Activated CD4-positive, CD25-positive, alpha-beta regulatory T cell treated with anti-CD3 and anti-CD28 coated beads, Interleukin-2, amount 50 U/mL, for 24 hours (primary cell): Measurements from ENCODE around the gene RRM2.
A peak's percentile ranks its signal among the peaks of the same experiment; 100 is the strongest.

Experiments used
- ATAC-seq, 2 donors: fragments of 150-1000 bp; cut with Tn5 transposase; one replicate each; pipeline ENCODE4 v1.10.0; 2021; ENCODE audit warnings: mild to moderate bottlenecking in 1 of 2, moderate library complexity in 1 of 2

RRM2 gene

DNA sequence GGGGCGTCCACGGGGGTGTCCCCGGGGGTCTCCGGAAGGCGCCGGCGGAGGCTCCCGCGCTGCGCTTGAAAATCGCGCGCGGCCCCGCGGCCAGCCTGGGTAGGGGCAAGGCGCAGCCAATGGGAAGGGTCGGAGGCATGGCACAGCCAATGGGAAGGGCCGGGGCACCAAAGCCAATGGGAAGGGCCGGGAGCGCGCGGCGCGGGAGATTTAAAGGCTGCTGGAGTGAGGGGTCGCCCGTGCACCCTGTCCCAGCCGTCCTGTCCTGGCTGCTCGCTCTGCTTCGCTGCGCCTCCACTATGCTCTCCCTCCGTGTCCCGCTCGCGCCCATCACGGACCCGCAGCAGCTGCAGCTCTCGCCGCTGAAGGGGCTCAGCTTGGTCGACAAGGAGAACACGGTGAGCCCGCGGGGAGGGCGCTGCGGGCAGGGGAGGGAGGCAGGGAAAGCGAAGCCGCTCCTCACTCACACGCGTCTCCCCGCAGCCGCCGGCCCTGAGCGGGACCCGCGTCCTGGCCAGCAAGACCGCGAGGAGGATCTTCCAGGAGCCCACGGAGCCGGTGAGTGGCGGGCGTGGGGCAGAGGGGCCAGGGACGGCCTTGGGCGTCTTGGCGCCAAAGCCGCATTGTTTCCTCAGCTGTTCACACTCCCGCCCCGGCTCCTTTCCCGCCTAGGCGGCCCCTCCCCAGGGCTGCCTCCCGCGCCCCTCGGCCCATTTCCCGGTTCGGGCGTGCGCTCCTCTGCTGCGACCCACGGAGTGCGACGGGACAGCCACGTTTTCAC lies at the start of gene RRM2:
RRM2 (plus strand) TSS at position 240 of the 781 bp plus-strand sequence; CDS start at position 300, 60 bp downstream.
- ATAC-seq, result peak; percentile 73 to 81

DNA sequence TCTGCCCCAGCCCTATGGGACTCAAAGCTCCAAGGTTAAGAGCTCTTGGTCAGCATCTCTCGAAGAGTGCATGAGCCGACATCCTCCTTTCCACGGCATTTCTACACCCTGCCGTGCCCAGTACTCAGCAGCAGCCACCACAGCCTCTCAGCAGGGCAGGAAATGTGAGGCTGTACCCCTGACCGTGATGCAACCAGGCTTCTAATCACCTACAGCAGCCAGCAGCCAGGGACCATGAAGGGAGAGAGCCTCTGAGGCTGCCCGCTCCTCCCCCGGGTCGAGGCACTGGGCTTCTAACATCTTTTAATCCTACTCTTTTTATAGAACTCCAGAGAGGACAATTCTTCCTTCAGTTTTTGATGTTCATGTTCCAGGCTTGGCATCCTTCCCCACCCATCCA lies 48.8 kb upstream of the RRM2 start:
- no peak for ATAC-seq

DNA sequence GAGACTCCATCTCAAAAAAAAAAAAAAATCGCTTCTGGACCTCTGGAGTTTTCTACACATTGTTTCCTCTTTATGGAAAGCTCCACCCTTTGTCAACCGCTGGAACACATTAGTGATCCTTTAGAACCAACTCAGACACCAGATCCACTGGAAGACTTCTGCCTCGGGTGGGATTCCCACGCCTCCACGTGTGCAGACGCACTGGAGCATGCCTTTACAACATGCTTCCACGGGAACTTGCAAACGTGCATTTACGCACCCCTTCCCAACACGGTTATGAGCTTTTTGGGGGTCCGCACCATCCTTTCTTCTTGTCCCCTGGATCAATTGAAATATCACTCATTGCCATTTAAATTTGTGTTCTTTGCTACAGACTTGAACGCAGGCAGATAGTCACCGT lies 47.4 kb upstream of the RRM2 start:
- no peak for ATAC-seq

DNA sequence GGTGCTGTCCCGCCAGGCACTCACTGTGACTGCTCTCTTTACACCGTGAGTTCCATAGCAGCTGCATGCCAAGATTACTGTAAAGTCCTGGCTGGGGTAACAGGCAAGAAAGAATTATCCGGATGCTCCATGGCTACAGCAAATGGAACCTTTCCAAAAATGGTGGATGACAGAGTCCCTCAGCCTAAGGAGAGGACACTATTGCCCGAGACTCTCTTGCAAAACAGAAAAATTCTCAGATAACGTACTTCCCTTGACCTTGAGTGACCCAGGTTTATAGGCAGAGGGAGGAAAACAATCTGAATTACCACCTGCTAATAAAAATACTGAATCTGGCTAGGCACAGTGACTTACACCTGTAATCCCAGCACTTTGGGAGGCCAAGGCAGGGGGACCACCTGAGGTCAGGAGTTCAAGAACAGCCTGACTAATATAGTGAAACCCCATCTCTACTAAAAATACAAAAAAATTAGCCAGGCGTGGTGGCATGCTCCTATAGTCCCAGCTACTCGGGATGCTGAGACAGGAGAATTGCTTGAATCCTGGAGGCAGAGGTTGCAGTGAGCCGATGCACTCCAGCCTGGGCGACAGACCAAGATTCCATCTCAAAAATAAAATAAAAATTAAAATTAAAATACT lies 46.8 kb upstream of the RRM2 start:
- no peak for ATAC-seq

DNA sequence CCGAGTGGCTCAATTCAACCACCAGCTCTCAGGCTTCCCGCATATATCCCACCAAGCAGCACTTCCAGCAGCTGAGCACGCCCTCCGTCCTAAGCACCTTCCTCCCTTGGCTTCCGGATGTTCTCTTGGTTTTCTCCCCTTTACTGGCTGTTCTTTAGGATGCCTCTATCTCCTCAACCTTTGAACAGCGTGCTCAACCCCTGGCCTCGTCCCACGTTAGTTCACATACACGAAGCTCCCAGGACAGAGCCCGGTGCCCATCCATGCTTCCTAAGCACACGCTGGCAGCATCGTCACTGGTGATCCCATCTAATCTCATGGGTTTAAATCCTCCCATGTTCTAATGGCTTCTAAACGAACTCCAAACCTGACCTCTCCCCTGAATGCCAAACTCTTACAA lies 46.0 kb upstream of the RRM2 start:
- ATAC-seq, result no peak

DNA sequence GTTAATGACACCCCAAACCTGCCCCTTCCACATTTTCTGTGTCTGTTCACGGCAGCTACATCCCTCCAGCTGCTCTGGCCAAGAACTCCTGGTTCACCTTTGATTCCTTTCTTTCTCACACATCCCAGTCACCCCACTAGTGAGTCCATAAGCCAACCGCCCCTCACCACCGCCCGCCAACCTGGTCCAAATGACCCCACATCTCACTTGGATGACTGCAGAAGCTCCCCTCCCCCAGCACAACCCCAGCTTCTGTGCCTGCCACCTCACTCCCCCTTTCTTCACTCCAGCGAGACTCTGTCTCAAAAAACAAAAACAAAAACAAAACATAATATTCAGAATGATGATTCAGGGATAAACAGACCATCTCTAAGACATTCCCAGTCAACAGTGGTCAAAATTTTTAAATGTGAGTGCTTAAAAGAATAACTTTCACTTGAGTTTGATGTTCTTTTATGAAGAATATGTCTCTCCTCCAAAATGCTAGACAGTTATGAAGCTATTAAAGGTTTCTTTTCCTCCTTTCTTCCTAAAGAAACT lies 45.5 kb upstream of the RRM2 start:
- ATAC-seq, result no peak

DNA sequence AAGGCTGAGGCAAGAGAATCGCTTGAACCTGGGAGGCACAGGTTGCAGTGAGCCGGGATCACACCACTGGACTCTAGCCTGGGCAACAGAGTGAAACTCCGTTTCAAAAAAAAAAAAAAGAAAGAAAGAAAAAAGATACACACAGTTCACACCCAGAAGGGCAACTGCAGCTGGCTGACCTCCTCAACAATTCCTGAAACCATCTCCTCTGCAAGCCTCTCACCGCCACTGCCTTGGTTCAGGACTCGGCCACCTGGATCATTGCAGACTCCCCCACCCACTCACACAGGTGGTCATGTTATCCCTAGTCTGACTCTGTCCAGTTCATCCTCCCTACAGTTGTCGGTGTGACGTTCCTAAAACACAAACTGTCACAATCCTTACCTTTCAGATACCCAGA lies 44.5 kb upstream of the RRM2 start:
- no peak for ATAC-seq

DNA sequence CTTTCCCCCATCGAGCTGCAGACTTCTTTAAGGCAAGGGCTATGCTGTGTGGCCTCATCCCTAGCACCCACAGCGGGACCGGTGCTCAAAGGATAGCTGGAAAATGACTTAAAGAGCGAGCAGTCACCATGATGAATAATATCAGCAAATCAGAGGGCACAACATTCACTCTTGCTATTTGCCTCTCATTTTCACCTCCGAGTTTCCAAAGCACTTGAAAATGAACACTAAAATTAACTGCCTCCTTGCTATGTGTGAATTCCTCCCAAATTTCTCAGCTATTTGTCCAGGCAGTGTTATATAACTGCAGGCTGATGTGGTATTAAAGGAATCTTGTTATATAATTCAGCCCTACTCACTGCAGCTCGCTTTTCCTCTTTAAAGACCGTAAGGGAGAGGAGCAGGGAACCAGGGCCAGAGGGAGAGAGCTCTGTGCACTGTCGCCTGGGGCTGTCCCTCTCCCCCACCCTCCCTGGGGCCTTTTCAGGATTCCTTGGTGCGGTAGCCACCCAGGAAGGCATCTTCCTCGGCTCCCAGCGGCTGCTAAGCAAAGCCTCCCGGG lies 43.8 kb upstream of the RRM2 start:
- ATAC-seq, result no peak

DNA sequence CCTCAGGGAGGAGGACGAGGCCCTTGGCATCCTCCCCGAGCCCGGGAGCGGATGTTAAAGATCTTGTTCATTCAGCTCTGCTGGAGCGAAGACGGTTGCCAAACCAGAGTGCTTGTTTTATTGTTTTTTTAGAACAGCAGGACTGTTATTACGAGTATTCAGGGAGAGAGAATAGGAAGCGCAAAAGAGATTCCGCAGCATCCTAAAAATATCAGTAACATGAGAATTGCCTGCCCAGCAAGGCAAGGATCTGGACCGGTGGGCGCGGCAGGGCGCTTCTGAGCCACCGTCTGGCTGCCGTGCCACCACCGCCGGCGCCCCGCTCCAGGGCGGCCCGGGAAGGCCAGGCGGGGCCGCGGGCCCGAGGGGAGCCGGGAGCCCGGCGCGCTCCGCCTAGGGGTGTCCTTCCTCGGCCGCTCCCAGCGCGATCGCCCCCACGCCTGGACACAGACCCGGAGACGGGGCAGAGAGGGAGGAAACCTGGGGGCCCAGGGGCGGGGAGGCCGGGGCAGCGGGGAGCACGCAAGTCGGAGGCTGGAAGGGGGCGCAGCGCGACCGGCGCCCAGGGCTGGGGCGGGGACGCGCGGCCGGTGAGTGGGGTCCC lies 43.2 kb upstream of the RRM2 start:
- peak; percentile 34 to 35 for ATAC-seq

DNA sequence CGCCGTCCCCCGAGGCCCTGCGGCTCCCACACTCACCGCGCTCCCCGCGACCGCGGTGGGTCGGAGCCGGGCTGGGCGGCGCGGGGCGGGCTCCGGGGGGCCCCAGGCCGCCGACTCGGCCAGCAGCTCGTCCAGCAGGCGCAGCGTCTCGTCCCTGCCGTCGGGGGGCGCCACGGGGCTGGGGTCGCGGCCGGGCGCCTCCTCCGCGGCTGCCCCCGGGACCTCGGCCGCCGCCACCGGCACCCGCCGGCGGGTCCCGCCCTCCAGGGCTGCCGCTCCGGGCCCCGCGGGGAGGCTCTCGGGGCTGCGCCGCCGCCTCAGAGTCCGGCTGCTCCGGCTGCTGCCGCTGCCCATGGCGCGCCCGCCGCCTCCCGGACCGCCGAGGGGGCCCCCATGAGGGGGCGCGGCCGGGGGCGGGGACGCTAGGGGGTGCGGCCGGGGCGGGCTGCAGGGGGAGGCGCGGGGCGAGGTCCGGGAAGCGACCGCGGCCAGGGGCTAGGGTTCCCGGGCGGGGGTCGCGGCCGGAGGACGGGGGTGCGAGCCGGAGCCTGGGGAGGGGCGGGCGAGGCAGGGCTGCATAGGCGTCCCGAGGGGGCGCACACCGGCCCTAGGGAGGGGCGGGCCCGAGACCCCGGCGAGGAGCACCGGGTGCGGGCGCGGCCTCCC lies 42.5 kb upstream of the RRM2 start, which contains the start of gene CYS1:
CYS1 (minus strand) TSS at position 542 of the 666 bp plus-strand sequence; CDS start at position 354, 188 bp downstream.
- ATAC-seq, result peak; percentile 26 to 42

DNA sequence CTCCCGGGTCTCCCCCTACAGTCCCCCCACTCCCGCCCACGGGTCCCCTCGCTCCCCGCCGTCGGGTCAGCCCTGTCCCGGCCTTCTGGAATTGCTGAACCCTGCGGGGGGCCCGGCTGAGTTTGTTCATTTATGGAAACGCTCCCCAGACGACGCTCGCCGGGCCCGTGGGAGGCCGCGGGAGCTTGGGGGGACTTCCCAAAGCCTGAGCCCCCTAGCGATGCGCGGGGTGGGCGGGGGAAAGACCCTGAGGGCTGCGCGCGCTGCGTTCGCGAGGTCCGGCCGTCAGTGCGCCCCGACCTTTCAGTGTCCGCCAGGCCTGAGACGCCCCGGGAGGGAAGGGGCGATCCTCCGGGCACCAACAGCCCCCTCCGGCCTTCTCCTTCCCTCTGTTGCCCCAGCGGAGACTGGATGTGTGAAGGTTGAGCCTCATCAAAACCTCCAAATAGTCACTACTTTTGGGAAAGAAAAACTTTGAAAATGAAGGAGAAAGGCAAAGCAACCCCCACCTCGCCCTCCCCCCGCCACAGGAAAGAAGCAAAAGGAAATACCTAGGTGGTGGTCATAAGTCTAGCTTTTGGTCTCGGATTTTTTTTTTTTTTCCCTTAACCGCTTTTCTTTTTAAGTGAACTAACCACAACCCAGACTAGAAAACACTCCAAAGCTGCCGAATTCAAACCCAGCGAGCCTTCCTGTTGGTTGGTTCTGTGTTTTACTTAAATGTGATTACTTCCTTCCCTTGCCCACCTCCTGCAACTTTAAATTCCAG lies 41.8 kb upstream of the RRM2 start:
- ATAC-seq, result no peak

DNA sequence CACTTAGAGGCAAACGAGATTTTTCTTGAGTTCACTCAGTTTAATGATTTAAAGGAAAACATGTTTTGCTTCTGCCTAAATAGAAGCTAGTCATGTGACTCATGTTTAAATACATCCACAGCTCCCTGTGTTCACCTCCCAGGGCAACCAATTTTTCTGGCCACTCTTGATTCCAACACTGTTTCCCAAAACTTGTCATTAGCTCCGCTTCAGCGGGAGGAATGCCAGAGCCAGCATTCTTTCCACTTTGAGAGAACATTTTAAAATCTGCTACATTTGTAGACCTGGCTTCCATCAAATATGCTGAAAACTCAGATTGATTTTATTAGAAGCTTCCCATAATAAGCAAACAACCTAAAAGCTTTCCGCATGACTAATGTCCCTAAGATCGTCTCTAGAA lies 39.5 kb upstream of the RRM2 start:
- ATAC-seq, result no peak

DNA sequence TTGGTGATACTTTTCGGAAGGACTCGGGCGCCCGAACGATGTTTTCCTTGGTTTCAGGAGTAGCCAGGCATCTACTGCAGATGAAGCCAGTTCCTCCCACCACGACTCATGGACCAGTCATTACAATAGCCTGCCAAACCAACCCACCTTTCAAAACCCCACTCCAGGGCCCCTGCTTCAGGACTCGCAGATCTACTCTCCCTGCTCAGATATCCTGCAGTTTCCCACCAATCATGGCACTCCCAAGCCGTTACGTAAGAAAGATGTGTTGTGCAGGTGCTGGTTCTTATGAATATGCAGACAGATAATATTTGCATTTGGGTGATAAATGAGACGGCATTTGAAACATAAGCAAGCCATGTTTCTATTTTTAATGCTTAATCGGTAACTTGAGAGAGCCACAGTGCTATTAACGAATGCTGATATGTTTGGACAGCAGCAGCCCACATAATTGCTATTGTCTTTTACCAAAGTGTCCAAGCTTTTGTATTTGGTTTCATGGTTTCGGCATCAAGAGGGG lies 38.8 kb upstream of the RRM2 start:
- no peak for ATAC-seq

DNA sequence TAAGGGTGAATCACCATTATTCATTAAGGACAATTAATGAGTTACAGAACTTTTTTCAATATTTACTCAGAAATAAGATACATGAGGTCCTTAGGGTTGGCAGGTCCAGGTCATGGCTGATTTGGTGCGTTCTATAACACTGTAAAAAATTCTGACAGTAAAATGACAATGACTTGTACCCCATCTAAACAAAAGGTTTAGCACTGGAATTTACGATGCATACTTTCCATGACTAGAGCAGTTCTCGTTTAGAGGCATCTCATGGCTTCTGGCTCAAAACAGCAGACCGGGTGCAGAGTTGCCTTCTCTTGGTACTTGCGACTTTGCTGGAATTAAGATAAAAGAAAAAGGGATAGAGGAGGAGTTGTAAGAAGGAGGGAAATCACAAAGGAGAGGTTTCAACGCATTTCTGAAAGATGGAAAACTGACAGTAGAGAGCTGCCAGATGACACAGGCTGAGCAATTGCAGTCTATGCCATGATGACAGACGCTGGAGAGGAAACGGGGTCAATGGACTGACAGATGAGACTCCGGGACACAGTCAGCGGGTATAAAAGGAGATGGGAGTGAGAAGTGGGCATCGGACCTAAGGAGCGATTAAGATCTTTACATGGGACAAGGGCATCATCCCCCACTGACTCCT lies 38.2 kb upstream of the RRM2 start:
- ATAC-seq, result no peak

DNA sequence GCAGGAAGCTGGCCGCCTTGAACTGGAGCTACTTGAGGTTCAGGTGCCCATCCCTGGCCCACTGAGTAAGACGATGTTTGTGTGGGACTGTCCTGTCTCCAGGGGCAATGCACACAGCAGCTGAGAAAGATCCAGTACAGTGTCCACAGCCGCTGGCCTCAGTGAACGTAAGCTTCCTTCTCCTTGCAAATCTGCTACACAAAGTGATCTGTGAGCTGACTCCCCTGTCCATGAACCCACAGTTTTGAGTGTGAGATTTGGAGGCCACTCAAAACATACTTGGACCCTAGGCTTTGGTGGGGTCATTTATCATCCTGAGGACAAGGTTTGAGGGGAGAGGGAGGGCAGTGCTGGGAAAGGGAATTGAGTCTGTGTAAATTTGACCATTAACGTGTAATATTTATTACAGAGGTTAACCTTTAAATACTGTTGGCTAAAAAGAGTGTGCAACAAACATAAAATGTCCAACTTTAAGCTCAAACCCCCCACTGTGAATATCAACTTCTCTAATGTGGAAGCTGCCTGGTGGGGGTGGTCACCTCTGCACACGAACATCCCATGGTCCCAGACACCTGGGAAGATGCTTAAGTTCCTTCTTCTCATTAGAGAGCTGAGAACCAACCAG lies 37.4 kb upstream of the RRM2 start:
- ATAC-seq, result no peak

DNA sequence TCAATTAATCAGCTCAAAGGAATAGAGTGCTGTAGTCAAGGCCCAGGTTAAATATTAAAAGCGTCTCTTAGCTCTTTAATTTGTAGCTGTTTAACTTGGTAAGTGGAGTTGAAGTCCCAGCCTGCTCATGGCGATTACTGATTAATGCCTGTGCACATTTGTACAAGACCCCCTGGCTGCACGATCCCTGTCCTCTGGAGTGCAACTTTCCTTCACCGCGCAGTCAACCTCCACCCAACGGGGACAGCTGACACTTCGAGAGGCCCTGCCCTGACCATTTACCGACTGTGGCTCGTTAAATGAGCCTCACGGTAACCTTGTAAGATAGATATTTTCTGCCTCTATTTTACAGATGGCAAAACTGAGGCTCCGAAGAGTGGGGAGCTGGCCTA lies 36.9 kb upstream of the RRM2 start:
- no peak for ATAC-seq

DNA sequence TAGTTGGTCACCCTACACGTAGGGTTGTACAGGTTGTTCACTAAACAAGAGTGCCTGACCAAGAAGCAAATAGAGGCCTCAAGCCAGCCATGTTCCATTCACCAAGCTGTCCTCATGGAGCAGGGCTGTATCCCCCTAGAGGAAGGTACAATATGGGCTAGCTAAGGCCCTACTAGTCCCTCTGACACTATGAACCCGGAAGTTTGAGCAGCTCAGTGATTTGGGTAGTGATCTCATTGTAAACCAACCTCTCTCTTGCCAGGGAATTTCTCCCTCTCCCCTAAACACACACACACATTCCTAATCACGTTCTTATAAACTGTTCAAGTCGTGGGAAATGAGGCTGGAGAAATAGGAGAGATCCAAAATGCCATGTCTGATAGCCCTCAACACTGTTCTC lies 35.6 kb upstream of the RRM2 start:
- no peak for ATAC-seq

DNA sequence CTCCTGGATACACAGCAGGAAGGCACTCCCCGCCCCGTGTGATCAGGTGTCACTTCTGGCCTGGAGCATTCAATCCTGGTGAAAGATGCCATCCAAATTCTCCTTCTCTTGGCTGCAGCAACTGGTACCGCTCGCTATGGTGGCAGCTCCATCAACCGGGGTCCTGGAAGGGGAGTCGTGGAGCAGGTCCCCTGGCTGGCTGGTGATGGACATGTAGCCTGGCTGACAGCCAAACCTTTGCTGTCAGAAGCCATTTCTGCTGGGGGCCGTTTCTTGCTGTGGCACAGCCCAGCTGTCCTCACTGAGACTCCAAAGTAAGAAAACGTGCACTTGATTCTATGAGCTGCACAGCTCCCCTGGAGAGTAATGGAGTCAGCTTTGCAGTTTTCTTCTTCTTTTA lies 35.2 kb upstream of the RRM2 start:
- no peak for ATAC-seq

DNA sequence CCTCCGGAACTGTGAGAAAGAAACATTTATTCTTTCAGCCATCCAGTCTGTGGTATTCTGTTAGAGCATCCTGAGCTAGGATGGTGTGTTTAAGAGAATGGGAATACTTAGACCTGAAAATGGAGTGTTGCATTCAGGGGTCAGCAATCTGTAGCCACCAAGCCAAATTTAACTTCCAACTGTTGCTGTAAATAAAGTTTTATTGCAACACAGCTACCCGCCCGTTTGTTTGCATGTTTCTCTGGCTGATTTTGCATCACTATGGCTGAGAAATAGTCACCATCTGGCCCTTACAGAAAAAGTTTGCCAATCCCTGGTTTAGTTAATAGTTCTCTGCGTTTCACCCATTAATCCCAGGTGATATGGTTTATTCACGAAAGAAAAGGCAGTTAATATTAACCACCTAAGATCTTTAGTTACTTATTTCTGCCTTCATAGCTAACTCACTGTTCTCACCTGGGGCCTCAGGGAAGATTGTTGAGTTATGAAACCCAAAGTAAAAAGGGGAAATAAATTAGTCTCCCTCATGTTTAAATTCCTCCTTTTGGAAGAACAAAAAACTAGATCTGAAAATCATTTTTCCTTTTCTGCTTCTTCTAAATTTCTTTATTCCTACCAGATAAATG lies 32.9 kb upstream of the RRM2 start:
- ATAC-seq, result no peak

DNA sequence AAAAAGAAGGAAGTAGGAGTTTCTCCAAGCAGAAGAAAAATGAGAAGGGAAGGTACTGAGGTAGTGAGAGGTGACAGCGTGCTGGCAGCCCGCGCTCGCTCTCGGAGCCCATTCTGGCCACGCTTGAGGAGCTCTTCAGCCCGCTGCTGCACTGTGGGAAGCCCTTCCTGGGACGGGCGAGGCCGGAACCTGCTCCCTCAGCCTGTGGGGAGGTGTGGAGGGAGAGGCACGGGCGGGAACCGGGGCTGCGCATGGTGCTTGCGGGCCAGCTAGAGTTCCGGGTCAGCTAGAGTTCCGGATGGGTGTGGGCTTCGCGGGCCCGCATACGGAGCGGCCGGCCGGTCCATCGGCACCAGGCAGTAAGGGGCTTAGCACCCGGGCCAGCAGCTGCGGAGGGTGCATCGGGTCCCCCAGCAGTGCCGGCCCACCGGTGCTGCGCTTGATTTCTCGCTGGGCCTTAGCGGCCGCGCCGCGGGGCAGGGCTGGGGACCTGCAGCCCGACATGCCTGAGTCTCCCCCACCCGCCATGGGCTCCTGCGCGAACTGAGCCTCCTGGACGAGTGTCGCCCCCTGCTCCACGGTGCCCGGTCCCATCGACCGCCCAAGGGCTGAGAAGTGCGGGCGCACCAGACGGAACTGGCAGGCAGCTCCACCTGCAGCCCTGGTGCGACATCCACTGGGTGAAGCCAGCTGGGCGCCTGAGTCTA lies 31.2 kb upstream of the RRM2 start:
- peak in 1 of 2 donors; percentile 38 for ATAC-seq
